ENCODE measurements around the gene TSPAN18. TPM values are rescaled to one million over a fixed set of nuclear protein-coding genes. Genes with fewer than 3 reads are reported as not detected.

The TSPAN18 gene
- total RNA-seq, 1 donor from 2014 or later: 52.8 TPM

DNA sequence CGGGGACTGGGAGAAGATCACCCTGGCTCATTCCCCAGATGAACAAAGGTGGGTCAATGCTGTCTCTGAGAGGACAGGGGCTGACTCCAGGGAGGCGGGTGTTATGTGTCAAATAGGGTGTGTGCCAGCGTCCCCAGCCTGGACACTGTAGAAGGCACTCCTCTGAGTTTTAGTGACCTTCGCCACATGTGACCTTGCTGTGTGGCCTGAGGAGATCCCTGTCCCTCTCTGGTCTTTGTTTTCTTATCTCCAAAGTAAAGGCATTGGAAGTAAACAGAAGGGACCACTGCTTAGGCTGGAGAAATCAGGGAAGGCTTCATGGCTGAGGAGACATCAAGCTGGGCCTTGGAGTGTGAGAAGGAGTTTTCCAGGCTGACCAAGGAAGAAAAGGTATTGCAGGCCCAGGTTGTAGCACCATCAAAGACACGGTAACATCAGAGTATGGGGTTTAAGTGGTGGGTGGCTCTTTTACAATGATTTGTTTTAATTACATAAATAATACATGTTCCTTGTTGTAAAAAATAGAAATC, 149.5 kb downstream of the TSPAN18 start:
- H3K36me3 Mint-ChIP-seq: no peaks in the 10 kb centered on the region

GRCh38 chr11:44876906-44877305, 150.1 kb downstream of the TSPAN18 start:
- Mint-ChIP-seq H3K9me3 (no peaks in the 10 kb centered on the region), H3K27me3 (no peaks in the 10 kb centered on the region), H3K4me3 (no peak overlapping the region), H3K36me3 (no peaks in the 10 kb centered on the region), H3K4me1 (ENCODE audit: unreplicated experiment) (peaks cover 12% of the 10 kb centered on the region), H3K27ac (no peak overlapping the region)
- TF ChIP-seq, protein P1, sequence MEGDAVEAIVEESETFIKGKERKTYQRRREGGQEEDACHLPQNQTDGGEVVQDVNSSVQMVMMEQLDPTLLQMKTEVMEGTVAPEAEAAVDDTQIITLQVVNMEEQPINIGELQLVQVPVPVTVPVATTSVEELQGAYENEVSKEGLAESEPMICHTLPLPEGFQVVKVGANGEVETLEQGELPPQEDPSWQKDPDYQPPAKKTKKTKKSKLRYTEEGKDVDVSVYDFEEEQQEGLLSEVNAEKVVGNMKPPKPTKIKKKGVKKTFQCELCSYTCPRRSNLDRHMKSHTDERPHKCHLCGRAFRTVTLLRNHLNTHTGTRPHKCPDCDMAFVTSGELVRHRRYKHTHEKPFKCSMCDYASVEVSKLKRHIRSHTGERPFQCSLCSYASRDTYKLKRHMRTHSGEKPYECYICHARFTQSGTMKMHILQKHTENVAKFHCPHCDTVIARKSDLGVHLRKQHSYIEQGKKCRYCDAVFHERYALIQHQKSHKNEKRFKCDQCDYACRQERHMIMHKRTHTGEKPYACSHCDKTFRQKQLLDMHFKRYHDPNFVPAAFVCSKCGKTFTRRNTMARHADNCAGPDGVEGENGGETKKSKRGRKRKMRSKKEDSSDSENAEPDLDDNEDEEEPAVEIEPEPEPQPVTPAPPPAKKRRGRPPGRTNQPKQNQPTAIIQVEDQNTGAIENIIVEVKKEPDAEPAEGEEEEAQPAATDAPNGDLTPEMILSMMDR (conservative IDR thresholded peaks at IDR 0.05): no peak
- no peak for DNase-seq (ENCODE audit: extremely low spot score, unreplicated experiment)

More for the DNA sequence above, 149.5 kb downstream of the TSPAN18 start:
- H3K9me3 Mint-ChIP-seq: no peaks in the 10 kb centered on the region
- TF ChIP-seq, protein P1 (conservative IDR thresholded peaks at IDR 0.05): no peak
- no peak for DNase-seq (ENCODE audit: extremely low spot score, unreplicated experiment)
- H3K4me3 Mint-ChIP-seq: no peak overlapping the region
- peaks cover 11% of the 10 kb centered on the region for H3K4me1 Mint-ChIP-seq (ENCODE audit: unreplicated experiment)
- H3K27ac Mint-ChIP-seq: no peak overlapping the region
- no peaks in the 10 kb centered on the region for H3K27me3 Mint-ChIP-seq

- Mint-ChIP-seq H3K9me3 (no peaks in the 10 kb centered on the region), H3K4me3 (no peak overlapping the region), H3K27ac (no peak overlapping the region), H3K27me3 (no peaks in the 10 kb centered on the region), H3K36me3 (no peaks in the 10 kb centered on the region), H3K4me1 (ENCODE audit: unreplicated experiment) (peaks cover 20% of the 10 kb centered on the region)
- DNase-seq (ENCODE audit: extremely low spot score, unreplicated experiment): no peak
- TF ChIP-seq, protein P1 (conservative IDR thresholded peaks at IDR 0.05): no peak
These were observed 151.1 kb downstream of the TSPAN18 start for GRCh38 chr11:44877571-44878497.

GRCh38 chr11:44878711-44879110, 151.9 kb downstream of the TSPAN18 start:
- Mint-ChIP-seq H3K4me3 (no peak overlapping the region), H3K36me3 (no peaks in the 10 kb centered on the region), H3K27ac (no peak overlapping the region), H3K9me3 (no peaks in the 10 kb centered on the region), H3K27me3 (no peaks in the 10 kb centered on the region), H3K4me1 (ENCODE audit: unreplicated experiment) (peaks cover 24% of the 10 kb centered on the region)
- DNase-seq (ENCODE audit: extremely low spot score, unreplicated experiment): no peak
- TF ChIP-seq, protein P1 (conservative IDR thresholded peaks at IDR 0.05): no peak

- Mint-ChIP-seq H3K27me3 (no peaks in the 10 kb centered on the region), H3K36me3 (no peaks in the 10 kb centered on the region), H3K4me1 (ENCODE audit: unreplicated experiment) (peaks cover 27% of the 10 kb centered on the region), H3K4me3 (no peak overlapping the region), H3K27ac (no peak overlapping the region), H3K9me3 (no peaks in the 10 kb centered on the region)
- TF ChIP-seq, protein P1 (conservative IDR thresholded peaks at IDR 0.05): no peak
- no peak for DNase-seq (ENCODE audit: extremely low spot score, unreplicated experiment)
These were observed 152.7 kb downstream of the TSPAN18 start for GRCh38 chr11:44879432-44879831.

All from type B pancreatic cell (in vitro differentiated cells).